Stimulated activated CD8-positive, alpha-beta memory T cell treated with anti-CD3 and anti-CD28 coated beads, Interleukin-4, amount 100 ng/mL, for 1 hour (primary cell): ENCODE results near the gene MRPS10.
"Not testable (repeated sequence)": the region's sequence is repeated elsewhere in the genome, so short reads cannot be mapped to it uniquely, and the experiment has no call there.

Experiments
- DNase-seq, 2 donors: peaks; one replicate each; pipeline ENCODE4 v3.0.0-alpha.2; 2020; ENCODE audit warnings: low read depth in 2 of 2, low spot score in 1 of 2

Gene MRPS10

GRCh38 chr6:42211726-42212125 lies 5.9 kb downstream of the MRPS10 start:
- DNase-seq = no peak

GRCh38 chr6:42210551-42210950 lies 7.1 kb downstream of the MRPS10 start:
- no peak for DNase-seq

DNA sequence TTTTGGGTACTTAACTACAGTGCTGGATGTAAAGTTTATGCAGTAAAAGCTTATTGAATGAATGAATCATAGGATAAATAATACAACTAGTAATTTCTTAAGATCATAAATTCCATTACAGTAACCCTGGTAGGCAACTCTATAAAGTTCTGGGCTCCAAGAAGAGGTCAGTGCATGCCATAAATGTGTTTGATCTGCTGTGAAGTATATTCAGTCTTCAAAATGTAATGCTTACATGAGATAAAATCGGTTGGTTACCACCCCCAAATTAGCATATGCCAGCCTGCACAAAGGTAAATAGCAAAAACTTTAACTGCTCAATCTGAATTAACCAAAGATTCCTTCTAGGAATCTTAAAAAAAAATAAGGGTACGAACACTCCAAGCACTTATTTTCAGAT lies 10.1 kb downstream of the MRPS10 start:
- not testable (repeated sequence) for DNase-seq

- no peak for DNase-seq
These were observed 12.8 kb downstream of the MRPS10 start for GRCh38 chr6:42204768-42205282.

DNA sequence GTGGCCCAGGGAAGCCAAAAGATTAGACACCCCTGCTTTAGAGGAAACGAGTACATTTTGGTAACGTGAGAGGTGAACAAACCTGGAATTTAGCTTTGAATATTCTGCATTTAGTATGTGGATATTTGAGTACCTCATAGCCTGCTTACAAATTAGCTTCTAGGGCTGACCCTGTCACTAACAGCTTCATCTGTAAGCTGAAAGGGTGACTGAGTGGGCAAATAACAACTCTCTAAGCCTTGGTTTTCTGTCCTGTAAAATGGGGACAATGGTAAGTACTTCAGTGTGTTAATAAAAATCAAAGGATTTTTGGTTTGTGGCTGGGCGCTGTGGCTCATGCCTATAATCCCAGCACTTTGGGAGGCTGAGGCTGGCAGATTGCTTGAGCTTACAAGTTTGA lies 14.5 kb downstream of the MRPS10 start:
- no peak for DNase-seq

DNA sequence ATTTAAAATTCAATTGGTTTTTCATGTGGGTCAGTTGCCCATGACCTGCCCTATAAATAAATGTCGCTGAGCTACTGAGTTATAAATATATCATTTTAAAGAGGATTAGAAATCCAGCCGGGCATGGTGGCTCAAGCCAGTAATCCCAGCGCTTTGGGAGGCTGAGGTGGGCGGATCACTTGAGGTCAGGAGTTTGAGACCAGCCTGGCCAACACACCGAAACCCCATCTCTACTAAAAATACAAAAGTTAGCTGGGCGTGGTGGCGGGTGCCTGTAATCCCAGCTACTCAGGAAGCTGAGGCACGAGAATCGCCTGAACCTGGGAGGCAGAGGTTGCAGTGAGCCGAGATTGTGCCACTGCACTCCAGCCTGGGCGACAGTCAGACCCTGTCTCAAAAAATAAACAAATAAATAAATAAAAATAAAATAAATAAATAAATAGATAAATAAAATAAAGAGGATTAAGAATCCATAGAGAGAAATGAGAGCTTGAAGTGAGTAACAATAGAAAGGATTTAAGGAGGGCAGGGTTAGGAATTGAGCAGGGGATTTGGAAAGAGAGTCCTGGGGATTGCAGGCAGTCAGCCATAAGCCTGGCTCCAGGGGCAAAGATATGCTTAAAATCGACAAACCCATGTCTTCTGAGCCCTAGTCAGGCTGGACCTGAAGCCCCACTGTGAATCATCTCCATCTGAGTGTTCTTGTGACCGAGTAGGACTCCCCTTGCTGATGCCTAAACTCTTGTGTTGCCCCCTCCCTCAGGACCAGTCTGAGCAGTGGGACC lies 15.3 kb downstream of the MRPS10 start:
- not testable (repeated sequence) for DNase-seq

- DNase-seq = no peak
These were observed 16.3 kb downstream of the MRPS10 start for GRCh38 chr6:42201382-42201781.

DNA sequence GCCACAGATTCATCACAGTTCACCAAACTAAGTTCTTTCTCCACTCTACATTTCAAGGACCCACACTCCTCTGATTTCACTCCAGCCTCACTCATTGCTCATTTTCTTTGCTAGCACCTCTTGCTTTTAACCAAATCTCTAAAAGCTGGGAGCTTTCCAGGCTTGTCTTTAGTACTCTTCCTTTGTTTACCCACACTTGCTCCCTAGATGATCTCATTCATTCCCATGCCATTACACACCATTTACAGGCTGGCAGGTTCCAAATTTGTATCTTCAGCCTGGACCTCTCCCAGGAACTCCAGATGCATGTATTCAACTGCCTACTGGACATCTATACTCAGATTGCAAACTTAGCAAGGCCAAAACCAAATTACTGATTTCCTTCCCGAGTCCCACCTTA lies 17.6 kb downstream of the MRPS10 start:
- no peak for DNase-seq

DNA sequence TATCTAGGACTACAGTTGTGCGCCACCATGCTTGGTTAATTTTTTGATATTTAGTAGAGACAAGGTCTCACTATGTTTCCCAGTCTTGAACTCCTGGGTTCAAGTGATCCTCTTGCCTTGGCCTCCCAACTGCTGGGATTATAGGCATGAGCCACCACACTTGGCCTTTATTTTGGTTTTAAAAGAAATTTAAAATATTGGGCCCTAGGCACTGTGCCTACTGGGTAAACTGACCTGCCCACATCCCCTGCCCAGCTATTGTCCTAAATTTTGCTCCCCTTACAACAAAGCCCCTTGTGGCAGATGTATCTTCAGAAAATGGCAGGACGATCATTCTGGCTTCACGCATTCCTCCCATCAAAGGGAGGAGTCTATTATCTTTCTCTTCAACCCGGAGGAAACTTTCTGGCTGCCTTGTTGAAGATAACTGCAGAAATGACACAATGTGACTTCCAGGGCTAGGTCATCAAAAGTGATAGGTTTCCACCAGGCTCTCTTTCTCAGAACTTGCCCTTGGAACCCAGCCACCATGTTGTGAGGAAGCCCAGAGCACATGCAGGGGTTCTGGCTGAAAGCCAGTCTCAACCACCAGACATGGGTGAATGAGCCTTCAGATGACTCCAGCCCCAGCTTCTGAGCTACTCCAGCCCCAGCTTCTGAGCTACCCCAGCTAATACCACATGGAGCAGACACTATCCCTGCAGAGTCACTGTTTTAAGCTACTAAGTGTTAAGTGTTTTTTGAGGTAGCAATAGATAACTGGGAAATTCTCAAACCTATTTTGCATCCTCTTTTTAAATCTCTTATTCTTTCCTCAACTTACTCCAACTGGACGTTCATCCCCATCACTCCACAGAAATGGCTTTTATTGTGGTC lies 18.3 kb downstream of the MRPS10 start:
- DNase-seq = no peak

- DNase-seq = no peak
These were observed 19.9 kb downstream of the MRPS10 start for GRCh38 chr6:42197555-42198362.

DNA sequence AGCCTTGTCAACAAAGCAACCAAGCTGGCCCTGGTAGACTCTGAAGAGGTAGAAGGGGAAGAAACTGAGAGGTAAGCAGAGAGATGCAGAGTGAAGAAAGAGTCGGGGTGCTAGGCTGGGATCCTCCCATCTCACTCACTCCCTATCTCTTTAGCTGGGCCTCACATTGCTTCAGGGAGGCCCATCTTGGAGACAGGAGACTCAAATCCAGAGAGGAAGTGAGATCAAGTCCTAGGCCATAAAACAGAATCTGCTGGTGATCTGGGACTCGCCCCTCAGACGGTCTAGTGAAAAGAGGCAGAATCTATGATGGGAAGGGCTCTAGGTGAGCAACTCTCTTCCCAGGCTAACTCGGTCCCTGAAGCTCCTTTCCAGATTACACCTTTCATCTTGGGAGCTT lies 22.2 kb downstream of the MRPS10 start:
- no peak for DNase-seq

DNA sequence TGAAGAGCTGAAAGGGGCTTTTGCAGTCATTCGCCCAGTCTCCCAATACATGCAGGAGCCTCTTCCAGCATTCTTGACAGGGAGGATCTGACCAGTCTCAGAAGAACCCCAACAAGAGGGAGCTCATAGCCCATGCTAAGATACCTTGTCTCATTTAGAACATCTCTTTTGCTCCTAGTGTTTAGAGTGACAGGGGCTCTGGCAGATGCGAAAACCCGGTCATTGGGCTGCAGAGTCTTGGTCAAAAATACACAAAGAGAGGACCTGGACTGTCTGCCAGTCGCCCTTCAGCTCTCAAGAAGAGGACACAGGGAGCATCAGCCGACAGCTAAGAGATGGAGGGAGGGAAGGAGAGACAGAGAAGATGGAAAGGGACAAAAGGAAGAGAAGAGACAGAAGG lies 23.6 kb downstream of the MRPS10 start:
- DNase-seq = no peak

DNA sequence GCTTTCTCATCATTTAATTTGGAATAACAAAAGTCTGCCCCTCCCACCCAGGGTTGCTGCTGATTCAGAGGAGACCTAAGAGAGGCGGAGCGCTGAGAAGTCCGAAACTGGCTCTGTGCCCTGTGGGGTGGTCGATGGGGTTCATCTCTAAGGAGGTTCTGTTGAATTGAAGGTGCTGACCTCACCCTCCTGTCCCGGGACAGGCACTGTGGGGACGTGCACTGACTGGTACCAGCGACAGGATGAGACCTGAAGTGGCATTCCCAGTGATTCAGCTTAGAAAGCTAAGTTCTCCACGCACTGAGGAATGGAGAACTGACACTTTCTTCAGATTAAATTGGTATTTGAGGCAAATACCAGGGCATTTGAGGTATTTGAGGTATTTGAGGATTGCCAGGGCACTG lies 24.2 kb downstream of the MRPS10 start:
- DNase-seq = no peak

- not testable (repeated sequence) for DNase-seq
These were observed 25.3 kb downstream of the MRPS10 start for GRCh38 chr6:42192385-42192784.

- no peak for DNase-seq
These were observed 27.0 kb downstream of the MRPS10 start for GRCh38 chr6:42190554-42191183.

- no peak for DNase-seq
These were observed 29.3 kb downstream of the MRPS10 start for GRCh38 chr6:42188406-42188805.

GRCh38 chr6:42185597-42185996 lies 32.1 kb downstream of the MRPS10 start:
- no peak for DNase-seq

DNA sequence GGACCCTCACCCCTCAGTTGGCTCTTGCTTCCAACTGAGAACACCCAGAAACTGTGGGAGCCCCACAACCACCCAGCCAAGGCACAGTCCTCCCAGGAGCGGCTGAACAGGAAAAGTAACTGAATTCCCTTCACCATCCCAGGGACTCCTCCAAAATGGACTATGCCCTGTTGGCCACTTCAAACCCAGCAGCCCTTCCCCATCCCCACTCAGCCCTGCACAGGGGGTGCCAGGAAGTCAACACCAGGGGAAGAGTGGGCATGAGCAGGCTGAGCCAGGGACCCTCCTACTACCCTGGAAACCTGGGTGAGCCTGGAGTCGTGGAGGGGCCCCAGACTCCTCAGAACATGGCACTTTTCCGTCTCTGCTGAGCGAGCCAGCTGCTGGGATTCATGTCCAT lies 33.2 kb downstream of the MRPS10 start:
- no peak for DNase-seq

DNA sequence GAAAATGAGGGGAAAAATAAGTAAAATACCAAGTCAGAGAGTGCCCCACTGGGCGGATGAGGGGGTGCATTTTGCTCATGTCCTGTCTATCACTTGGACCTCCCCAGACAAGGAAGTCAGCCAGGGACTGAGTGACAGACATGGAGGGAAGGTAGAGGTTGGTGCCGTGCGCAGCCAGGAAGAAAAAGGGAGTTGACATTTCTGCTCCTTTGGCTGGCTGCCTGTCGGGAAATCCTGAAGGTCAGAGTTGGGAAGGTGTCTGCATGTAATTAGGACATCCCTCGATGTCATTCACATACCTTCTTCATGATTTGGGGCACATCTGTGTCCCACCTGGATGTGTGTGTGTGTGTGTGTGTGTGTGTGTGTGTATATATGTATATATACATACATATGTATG lies 35.6 kb downstream of the MRPS10 start:
- DNase-seq = no peak

GRCh38 chr6:42179945-42180313 lies 37.7 kb downstream of the MRPS10 start:
- DNase-seq = no peak
